Neural cell (in vitro differentiated cells): Measurements from ENCODE around the gene IL10RA.

Source experiments
- EP300 ChIP-seq: fragments of 450-650 bp; conservative IDR thresholded peaks from 2 replicates; pipeline ENCODE4 v1.6.1; 2014; ENCODE audit warnings: antibody characterized with exemption, mild to moderate bottlenecking, moderate library complexity; ENCODE audit not compliant: poor library complexity, severe bottlenecking
- TF ChIP-seq, protein P1 (sequence below): fragments of 450-650 bp; IDR thresholded peaks from 2 replicates; pipeline ENCODE4 v1.5.1; 2014; ENCODE audit warnings: antibody characterized with exemption, mild to moderate bottlenecking, moderate library complexity; ENCODE audit not compliant: poor library complexity, severe bottlenecking

DNA sequence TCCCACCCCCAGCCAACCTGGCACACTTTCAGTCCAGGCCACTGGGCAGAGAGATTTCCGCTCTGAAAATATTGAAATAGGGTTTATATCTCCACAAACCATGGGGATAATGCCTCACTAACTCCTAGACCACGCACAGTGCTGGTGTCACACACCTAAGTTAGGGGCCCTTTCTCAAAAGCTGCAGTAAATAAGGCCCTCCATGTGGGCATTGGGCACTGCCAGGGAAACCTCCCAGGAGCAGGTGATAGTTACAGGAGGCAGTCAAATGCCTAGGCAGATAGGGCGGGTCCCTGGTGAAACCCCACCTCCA lies 3.1 kb upstream of the IL10RA start:
- TF ChIP-seq, protein P1, sequence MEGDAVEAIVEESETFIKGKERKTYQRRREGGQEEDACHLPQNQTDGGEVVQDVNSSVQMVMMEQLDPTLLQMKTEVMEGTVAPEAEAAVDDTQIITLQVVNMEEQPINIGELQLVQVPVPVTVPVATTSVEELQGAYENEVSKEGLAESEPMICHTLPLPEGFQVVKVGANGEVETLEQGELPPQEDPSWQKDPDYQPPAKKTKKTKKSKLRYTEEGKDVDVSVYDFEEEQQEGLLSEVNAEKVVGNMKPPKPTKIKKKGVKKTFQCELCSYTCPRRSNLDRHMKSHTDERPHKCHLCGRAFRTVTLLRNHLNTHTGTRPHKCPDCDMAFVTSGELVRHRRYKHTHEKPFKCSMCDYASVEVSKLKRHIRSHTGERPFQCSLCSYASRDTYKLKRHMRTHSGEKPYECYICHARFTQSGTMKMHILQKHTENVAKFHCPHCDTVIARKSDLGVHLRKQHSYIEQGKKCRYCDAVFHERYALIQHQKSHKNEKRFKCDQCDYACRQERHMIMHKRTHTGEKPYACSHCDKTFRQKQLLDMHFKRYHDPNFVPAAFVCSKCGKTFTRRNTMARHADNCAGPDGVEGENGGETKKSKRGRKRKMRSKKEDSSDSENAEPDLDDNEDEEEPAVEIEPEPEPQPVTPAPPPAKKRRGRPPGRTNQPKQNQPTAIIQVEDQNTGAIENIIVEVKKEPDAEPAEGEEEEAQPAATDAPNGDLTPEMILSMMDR = no peak
- TF ChIP-seq EP300 = no peak
